Measurements from ENCODE around the gene BMPR1B. TPM values are rescaled to one million over a fixed set of nuclear protein-coding genes. Genes with fewer than 3 reads are reported as not detected.
"Not testable (repeated sequence)": the region's sequence is repeated elsewhere in the genome, so short reads cannot be mapped to it uniquely, and the experiment has no call there.

Gene BMPR1B
- total RNA-seq, 4 donors from 2014 or later: 0.46 to 1.3 (median 0.88) TPM

GRCh38 chr4:95165926-95166524 is 408.3 kb downstream of the BMPR1B start:
- 8 to 12% methylated on average over 3 of the region's 3 CpGs for WGBS, 2 donors
- intact Hi-C loops (cut with DNase I; ENCODE audit: low total_unique reads): no loop called here
- TF ChIP-seq POLR2A (IDR thresholded peaks at IDR 0.05): no peak
- no peak for TF ChIP-seq CTCF (IDR thresholded peaks at IDR 0.05)
- DNase-seq (ENCODE audit: low spot score in 2 of 2): no peak
- no peak overlapping the region for H3K4me3 ChIP-seq (ENCODE audit: low read depth, poor library complexity, severe bottlenecking)

GRCh38 chr4:95167805-95168204 is 410.1 kb downstream of the BMPR1B start:
- intact Hi-C loops (cut with DNase I; ENCODE audit: low total_unique reads): no loop called here
- H3K4me3 ChIP-seq (ENCODE audit: low read depth, poor library complexity, severe bottlenecking): no peak overlapping the region
- no peak for DNase-seq (ENCODE audit: low spot score in 2 of 2)
- TF ChIP-seq CTCF (IDR thresholded peaks at IDR 0.05) (no peak), POLR2A (IDR thresholded peaks at IDR 0.05) (no peak)
- 83 to 84% methylated on average over 7 of the region's 7 CpGs for WGBS, 2 donors

- intact Hi-C loops (cut with DNase I; ENCODE audit: low total_unique reads): no loop called here
- no peak for DNase-seq (ENCODE audit: low spot score in 2 of 2)
- no peak overlapping the region for H3K4me3 ChIP-seq (ENCODE audit: low read depth, poor library complexity, severe bottlenecking)
- WGBS, 2 donors: 86 to 88% methylated on average over 7 of the region's 7 CpGs
- TF ChIP-seq CTCF (IDR thresholded peaks at IDR 0.05): no peak
- TF ChIP-seq POLR2A (IDR thresholded peaks at IDR 0.05): no peak
Measured at GRCh38 chr4:95170176-95170575, 412.4 kb downstream of the BMPR1B start.

- H3K4me3 ChIP-seq (ENCODE audit: low read depth, poor library complexity, severe bottlenecking); intact Hi-C loops (cut with DNase I; ENCODE audit: low total_unique reads); DNase-seq (ENCODE audit: low spot score in 2 of 2): not testable (repeated sequence)
- WGBS, 2 donors: 93 to 100% methylated on average over 1 of the region's 3 CpGs
Measured at GRCh38 chr4:95171377-95171776, 413.6 kb downstream of the BMPR1B start.

- DNase-seq (ENCODE audit: low spot score in 2 of 2): no peak
- no peak for TF ChIP-seq CTCF (IDR thresholded peaks at IDR 0.05)
- TF ChIP-seq POLR2A (IDR thresholded peaks at IDR 0.05): no peak
- intact Hi-C loops (cut with DNase I; ENCODE audit: low total_unique reads): no loop called here
- no peak overlapping the region for H3K4me3 ChIP-seq (ENCODE audit: low read depth, poor library complexity, severe bottlenecking)
- WGBS, 2 donors: 83 to 85% methylated on average over 2 of the region's 2 CpGs
Measured at GRCh38 chr4:95178938-95179337, 421.2 kb downstream of the BMPR1B start.

GRCh38 chr4:95180531-95181242 is 422.9 kb downstream of the BMPR1B start:
- intact Hi-C loops (cut with DNase I; ENCODE audit: low total_unique reads): no loop called here
- WGBS, 2 donors: 79 to 85% methylated on average over 10 of the region's 10 CpGs
- TF ChIP-seq CTCF (IDR thresholded peaks at IDR 0.05) (no peak), POLR2A (IDR thresholded peaks at IDR 0.05) (no peak)
- no peak overlapping the region for H3K4me3 ChIP-seq (ENCODE audit: low read depth, poor library complexity, severe bottlenecking)
- DNase-seq (ENCODE audit: low spot score in 2 of 2): no peak

Measured in lower leg skin (tissue), 4 donors.